GM12873 (cell line): ENCODE measurements around the gene CD79B.
A peak's percentile ranks its signal among the peaks of the same experiment; 100 is the strongest.
"Not testable (repeated sequence)": the region's sequence is repeated elsewhere in the genome, so short reads cannot be mapped to it uniquely, and the experiment has no call there.

ENCODE experiments used
- TF ChIP-seq, protein P1 (sequence below): IDR thresholded peaks from 2 replicates; pipeline ENCODE4 v1.5.1; 2012; ENCODE audit warnings: low read depth, mild to moderate bottlenecking, moderate library complexity, low read length, control low read depth; ENCODE audit not compliant: insufficient read depth; ENCODE audit errors: missing control alignments

Gene CD79B

DNA sequence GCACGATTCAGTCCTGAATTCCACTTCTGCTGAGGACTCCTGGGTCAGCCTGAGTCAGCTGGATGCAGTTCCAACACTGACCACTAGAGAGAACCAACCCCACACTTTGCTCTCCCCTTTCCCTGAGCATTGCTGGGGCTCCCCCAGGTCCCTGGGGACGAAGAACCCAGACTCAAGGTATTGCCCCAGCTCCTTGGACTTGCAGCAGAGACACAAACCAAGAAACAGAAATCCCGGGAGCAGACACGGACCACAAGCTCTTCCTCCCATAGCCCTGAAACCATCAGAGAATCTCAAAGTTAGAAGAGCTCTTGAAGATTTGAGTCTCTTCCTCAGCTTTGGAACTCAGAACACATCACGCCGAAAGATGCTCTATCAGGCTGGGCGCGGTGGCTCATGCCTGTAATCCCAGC, 12.8 kb downstream of the CD79B start:
- TF ChIP-seq, protein P1, sequence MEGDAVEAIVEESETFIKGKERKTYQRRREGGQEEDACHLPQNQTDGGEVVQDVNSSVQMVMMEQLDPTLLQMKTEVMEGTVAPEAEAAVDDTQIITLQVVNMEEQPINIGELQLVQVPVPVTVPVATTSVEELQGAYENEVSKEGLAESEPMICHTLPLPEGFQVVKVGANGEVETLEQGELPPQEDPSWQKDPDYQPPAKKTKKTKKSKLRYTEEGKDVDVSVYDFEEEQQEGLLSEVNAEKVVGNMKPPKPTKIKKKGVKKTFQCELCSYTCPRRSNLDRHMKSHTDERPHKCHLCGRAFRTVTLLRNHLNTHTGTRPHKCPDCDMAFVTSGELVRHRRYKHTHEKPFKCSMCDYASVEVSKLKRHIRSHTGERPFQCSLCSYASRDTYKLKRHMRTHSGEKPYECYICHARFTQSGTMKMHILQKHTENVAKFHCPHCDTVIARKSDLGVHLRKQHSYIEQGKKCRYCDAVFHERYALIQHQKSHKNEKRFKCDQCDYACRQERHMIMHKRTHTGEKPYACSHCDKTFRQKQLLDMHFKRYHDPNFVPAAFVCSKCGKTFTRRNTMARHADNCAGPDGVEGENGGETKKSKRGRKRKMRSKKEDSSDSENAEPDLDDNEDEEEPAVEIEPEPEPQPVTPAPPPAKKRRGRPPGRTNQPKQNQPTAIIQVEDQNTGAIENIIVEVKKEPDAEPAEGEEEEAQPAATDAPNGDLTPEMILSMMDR = peak; percentile 97

DNA sequence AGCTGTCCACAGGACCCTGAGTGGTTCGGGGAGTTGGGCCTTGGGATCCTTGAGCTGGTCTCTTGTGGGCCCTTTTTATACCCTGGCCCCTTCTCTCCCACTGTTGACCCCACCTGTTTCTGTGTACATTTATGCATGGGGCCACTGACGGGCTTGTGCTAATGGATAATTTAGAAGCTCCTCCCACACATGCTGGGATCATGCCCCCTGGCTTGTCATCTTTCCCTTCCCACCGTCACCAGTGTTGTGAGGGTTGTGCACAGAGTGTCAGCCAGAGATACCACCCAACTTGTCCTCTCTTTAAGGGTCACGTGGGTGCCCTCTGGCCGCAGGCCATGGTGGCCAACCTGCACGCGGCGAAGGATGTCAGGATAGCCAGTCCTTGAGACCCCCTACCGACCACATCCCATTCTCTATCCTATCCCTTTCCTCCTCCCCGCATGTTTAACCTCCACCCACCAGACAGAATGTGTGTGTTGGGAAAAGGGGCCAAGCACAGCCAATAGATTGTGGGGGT, 13.3 kb downstream of the CD79B start, which contains the start of gene GH1:
TSS of gene GH1 (minus strand) at position 51 of the 517 bp plus-strand sequence. CDS start 63 bp downstream, outside the sequence.
- TF ChIP-seq, protein P1 = not testable (repeated sequence)

DNA sequence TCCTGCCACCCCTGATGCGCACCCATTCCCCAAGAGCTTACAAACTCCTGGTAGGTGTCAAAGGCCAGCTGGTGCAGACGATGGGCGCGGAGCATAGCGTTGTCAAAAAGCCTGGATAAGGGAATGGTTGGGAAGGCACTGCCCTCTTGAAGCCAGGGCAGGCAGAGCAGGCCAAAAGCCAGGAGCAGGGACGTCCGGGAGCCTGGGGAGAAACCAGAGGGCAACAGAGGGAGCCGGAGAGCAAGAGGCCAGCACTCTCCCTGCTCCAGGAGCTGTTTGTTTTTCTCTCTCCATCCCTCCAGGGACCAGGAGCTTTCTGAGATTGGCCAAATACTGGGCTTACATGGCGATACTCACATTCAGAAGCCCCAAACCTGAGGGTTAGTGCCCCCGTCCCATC, 13.8 kb downstream of the CD79B start:
- TF ChIP-seq, protein P1 = no peak

DNA sequence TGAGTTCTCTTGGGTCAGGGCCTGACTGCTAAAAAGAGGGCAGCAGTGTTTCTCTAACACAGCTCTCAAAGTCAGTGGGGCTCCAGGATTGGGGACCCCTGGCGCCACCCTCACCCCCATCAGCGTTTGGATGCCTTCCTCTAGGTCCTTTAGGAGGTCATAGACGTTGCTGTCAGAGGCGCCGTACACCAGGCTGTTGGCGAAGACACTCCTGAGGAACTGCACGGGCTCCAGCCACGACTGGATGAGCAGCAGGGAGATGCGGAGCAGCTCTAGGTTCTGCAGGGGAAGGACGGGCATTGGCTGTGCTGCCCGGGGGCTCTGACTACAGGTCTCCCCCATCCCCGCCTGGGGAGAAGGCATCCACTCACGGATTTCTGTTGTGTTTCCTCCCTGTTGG, 14.5 kb downstream of the CD79B start:
- TF ChIP-seq, protein P1 = no peak

DNA sequence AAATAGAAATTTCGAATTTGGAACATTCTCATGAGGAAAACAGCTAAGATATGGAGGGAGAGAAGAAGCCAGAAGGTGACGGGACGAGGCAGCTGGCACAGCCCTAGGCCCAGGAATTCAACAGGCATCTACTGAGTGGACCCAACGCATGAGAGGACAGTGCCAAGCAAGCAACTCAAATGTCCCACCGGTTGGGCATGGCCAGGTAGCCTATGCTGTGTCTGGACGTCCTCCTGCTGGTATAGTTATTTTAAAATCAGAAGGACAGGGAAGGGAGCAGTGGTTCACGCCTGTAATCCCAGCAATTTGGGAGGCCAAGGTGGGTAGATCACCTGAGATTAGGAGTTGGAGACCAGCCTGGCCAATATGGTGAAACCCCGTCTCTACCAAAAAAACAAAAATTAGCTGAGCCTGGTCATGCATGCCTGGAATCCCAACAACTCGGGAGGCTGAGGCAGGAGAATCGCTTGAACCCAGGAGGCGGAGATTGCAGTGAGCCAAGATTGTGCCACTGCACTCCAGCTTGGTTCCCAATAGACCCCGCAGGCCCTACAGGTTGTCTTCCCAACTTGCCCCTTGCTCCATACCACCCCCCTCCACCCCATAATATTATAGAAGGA, 15.5 kb downstream of the CD79B start:
- TF ChIP-seq, protein P1 = no peak

DNA sequence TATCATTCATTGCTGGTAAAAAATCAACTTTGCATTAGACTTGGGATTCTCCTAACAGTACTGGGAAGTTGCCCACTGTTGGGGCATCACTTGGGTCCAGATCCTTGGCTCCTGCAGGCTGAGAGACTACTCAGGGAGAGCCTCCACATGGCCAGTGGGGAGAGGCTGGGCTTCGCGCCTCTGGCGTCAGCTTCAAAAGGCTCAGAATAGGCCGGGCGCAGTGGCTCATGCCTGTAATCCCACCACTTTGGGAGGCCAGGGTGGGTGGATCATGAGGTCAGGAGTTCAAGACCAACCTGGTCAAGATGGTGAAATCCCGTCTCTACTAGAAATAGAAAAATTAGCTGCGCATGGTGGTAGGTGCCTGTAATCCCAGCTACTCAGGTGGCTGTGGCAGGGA, 17.7 kb downstream of the CD79B start:
- TF ChIP-seq, protein P1 = no peak

DNA sequence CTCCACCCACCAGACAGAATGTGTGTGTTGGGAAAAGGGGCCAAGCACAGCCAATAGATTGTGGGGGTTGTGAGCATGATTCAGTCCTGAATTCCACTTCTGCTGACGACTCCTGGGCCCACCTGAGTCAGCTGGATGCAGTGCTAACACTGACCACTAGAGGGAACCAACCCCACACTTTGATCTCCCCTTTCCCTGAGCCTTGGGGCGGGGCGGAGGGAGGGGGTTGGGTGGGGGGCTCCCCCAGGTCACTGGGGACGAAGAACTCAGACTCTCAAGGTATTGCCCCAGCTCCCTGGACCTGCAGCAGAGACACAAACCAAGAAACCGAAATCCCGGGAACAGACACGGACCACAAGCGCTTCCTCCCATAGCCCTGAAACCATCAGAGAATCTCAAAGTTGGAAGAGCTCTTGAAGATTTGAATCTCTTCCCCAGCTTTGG, 20.5 kb downstream of the CD79B start:
- TF ChIP-seq, protein P1 = peak; percentile 78
